H1 (cell line): ENCODE measurements around the gene AGAP1. TPM values are rescaled to one million over a fixed set of nuclear protein-coding genes. Genes with fewer than 3 reads are reported as not detected.

ENCODE experiments used
- CTCF ChIA-PET: fragments of 300-600 bp; sonication (Branson Sonifier 250); formaldehyde crosslinking; loops from one replicate; lab custom pipeline; 2021; ENCODE audit not compliant: partially characterized antibody; lab: Charles Lee
- POLR2A ChIA-PET: fragments of 300-600 bp; sonication (Branson Sonifier 250); formaldehyde crosslinking; loops from one replicate; lab custom pipeline; 2021; ENCODE audit warnings: inconsistent platforms; ENCODE audit not compliant: partially characterized antibody; lab: Charles Lee
- DNase-seq, 2 experiments: peaks; one replicate each; pipeline versions ENCODE4 v3.0.0 to v3.0.0-alpha.2; 2010 to 2022; ENCODE audit warnings: low spot score in 2 of 2, low read depth in 1 of 2, mixed read lengths in 1 of 2
- FAIRE-seq: peaks from 2 replicates; lab custom pipeline; 2011; peaks lifted over from hg19 to GRCh38; lab: Jason Lieb, UNC
- H2AFZ ChIP-seq: 2 replicates; pipeline ENCODE4 v1.8.1; 2012; ENCODE audit warnings: low read length, inconsistent platforms
- H2AK5ac ChIP-seq: 2 replicates; pipeline ENCODE4 v1.6.1; 2013; ENCODE audit warnings: low read depth, low read length
- H2BK120ac ChIP-seq: replicated peaks from 2 replicates; pipeline ENCODE3; 2013; ENCODE audit warnings: low read depth, low read length, inconsistent platforms
- H2BK12ac ChIP-seq: 2 replicates; pipeline ENCODE4 v1.6.1; 2013; ENCODE audit warnings: low read depth, low read length
- H2BK15ac ChIP-seq: 2 replicates; pipeline ENCODE4 v1.6.1; 2013; ENCODE audit warnings: low read length
- H2BK20ac ChIP-seq: 2 replicates; pipeline ENCODE4 v1.6.1; 2013; ENCODE audit warnings: low read length
- H2BK5ac ChIP-seq: 2 replicates; pipeline ENCODE4 v1.6.1; 2013; ENCODE audit warnings: low read depth, low read length
- H3K14ac ChIP-seq: 2 replicates; pipeline ENCODE4 v1.6.1; 2013; ENCODE audit warnings: inconsistent platforms; ENCODE audit not compliant: insufficient read length
- H3K18ac ChIP-seq: 2 replicates; pipeline ENCODE4 v1.6.1; 2013; ENCODE audit warnings: low read length; ENCODE audit errors: extremely low read depth
- H3K23ac ChIP-seq: 2 replicates; pipeline ENCODE4 v1.6.1; 2013; ENCODE audit warnings: inconsistent platforms; ENCODE audit not compliant: insufficient read length
- H3K23me2 ChIP-seq: 2 replicates; pipeline ENCODE4 v1.6.1; 2013; ENCODE audit warnings: low read depth, low read length
- H3K27ac ChIP-seq: 2 replicates; pipeline ENCODE4 v1.6.1; 2011; ENCODE audit warnings: low read depth, low read length, inconsistent platforms
- H3K27me3 ChIP-seq, 4 experiments: replicated peaks in 1 of 4; 1 replicate in 1 of 4; 2 replicates in 3 of 4; pipeline versions ENCODE4 v1.6.1 to v1.8.1; 2011 to 2013; ENCODE audit warnings: low read length in 3 of 4, mild to moderate bottlenecking in 3 of 4, inconsistent platforms in 2 of 4, mixed read lengths in 2 of 4, moderate library complexity in 1 of 4; ENCODE audit not compliant: control insufficient read depth in 3 of 4, insufficient read depth in 3 of 4; ENCODE audit errors: extremely low read depth in 1 of 4
- H3K36me3 ChIP-seq, 4 experiments: 2 replicates each; pipeline versions ENCODE4 v1.6.1 to v1.8.1; 2011 to 2013; ENCODE audit warnings: mild to moderate bottlenecking in 4 of 4, low read length in 3 of 4, moderate library complexity in 2 of 4, control low read depth in 1 of 4, inconsistent platforms in 1 of 4; ENCODE audit not compliant: insufficient read depth in 4 of 4, control insufficient read depth in 2 of 4
- H3K4ac ChIP-seq: replicated peaks from 2 replicates; pipeline ENCODE3; 2013; ENCODE audit warnings: low read length, low read depth, mixed read lengths, inconsistent platforms; ENCODE audit not compliant: insufficient read length
- H3K4me1 ChIP-seq, 4 experiments: replicated peaks in 1 of 4; 1 replicate in 1 of 4; 2 replicates in 3 of 4; pipeline versions ENCODE4 v1.6.1 to v1.8.1; 2011 to 2013; ENCODE audit warnings: low read length in 3 of 4, inconsistent platforms in 2 of 4, mixed read lengths in 1 of 4; ENCODE audit not compliant: insufficient read depth in 4 of 4, control insufficient read depth in 3 of 4
- H3K4me2 ChIP-seq, 2 experiments: 2 replicates each; pipeline versions ENCODE4 v1.6.1 to v1.8.1; 2011 to 2013; ENCODE audit warnings: low read depth in 2 of 2, low read length in 2 of 2, control low read depth in 1 of 2, inconsistent platforms in 1 of 2, mild to moderate bottlenecking in 1 of 2; ENCODE audit not compliant: insufficient read depth in 1 of 2
- H3K4me3 ChIP-seq, 4 experiments: fragments of 200-600, 300-600 bp in 1 of 4; sonication (generic), shearing (Covaris generic), sonication (Bioruptor Twin) in 1 of 4; 2 replicates each; pipeline versions ENCODE4 v1.5.1 to v1.8.1; 2011 to 2016; ENCODE audit warnings: low read length in 4 of 4, low read depth in 3 of 4, control low read depth in 2 of 4, inconsistent platforms in 2 of 4, mild to moderate bottlenecking in 2 of 4, mixed read lengths in 1 of 4, moderate library complexity in 1 of 4; ENCODE audit not compliant: insufficient read depth in 2 of 4; ENCODE audit errors: extremely low read depth in 1 of 4
- H3K56ac ChIP-seq: replicated peaks from 2 replicates; pipeline ENCODE3; 2013; ENCODE audit warnings: low read depth, mild to moderate bottlenecking, mixed read lengths, low read length, inconsistent platforms; ENCODE audit not compliant: insufficient read length
- H3K79me1 ChIP-seq: 2 replicates; pipeline ENCODE4 v1.6.1; 2013; ENCODE audit warnings: low read depth, low read length, control low read depth
- H3K79me2 ChIP-seq, 2 experiments: 2 replicates each; pipeline versions ENCODE4 v1.6.1 to v1.8.1; 2012 to 2013; ENCODE audit warnings: low read length in 2 of 2, mild to moderate bottlenecking in 2 of 2, inconsistent platforms in 1 of 2; ENCODE audit not compliant: insufficient read depth in 2 of 2, control insufficient read depth in 1 of 2
- H3K9ac ChIP-seq, 4 experiments: replicated peaks in 1 of 4; 1 replicate in 1 of 4; 2 replicates in 3 of 4; pipeline versions ENCODE4 v1.6.1 to v1.8.1; 2011 to 2013; ENCODE audit warnings: low read depth in 3 of 4, low read length in 3 of 4, control low read depth in 2 of 4, mild to moderate bottlenecking in 2 of 4, moderate library complexity in 2 of 4, inconsistent platforms in 1 of 4; ENCODE audit errors: extremely low read depth in 1 of 4
- H3K9me3 ChIP-seq, 2 experiments: 2 replicates each; pipeline versions ENCODE4 v1.6.1 to v1.8.1; 2012 to 2013; ENCODE audit warnings: mild to moderate bottlenecking in 2 of 2, moderate library complexity in 2 of 2, control low read depth in 1 of 2, inconsistent platforms in 1 of 2, low read depth in 1 of 2, low read length in 1 of 2, mixed read lengths in 1 of 2; ENCODE audit not compliant: insufficient read depth in 2 of 2
- H4K20me1 ChIP-seq, 2 experiments: replicated peaks in 1 of 2; 2 replicates each; pipeline versions ENCODE3 to v1.8.1; 2011 to 2013; ENCODE audit warnings: inconsistent platforms in 2 of 2, low read length in 2 of 2, mild to moderate bottlenecking in 1 of 2; ENCODE audit not compliant: insufficient read depth in 2 of 2, control insufficient read depth in 1 of 2
- H4K5ac ChIP-seq: 2 replicates; pipeline ENCODE4 v1.6.1; 2013; ENCODE audit warnings: low read length, low read depth, mixed read lengths, inconsistent platforms; ENCODE audit not compliant: insufficient read length
- H4K8ac ChIP-seq: 2 replicates; pipeline ENCODE4 v1.8.0; 2013; ENCODE audit warnings: mild to moderate bottlenecking, moderate library complexity, low read length, inconsistent platforms; ENCODE audit not compliant: insufficient read depth; ENCODE audit errors: extremely low read depth
- H4K91ac ChIP-seq: replicated peaks from 2 replicates; pipeline ENCODE3; 2013; ENCODE audit warnings: low read length, mixed read lengths, inconsistent platforms; ENCODE audit not compliant: insufficient read length
- ASH2L ChIP-seq: fragments of 200-600, 300-600 bp; sonication (generic); IDR thresholded peaks from one replicate; pipeline ENCODE4 v1.7.1; 2017; ENCODE audit warnings: low read length
- ATF2 ChIP-seq: IDR thresholded peaks from 2 replicates; pipeline ENCODE4 v1.6.1; 2012; ENCODE audit warnings: low read length, inconsistent platforms
- CEBPB ChIP-seq: IDR thresholded peaks from 2 replicates; pipeline ENCODE4 v1.6.1; 2012; ENCODE audit warnings: low read depth, low read length
- CHD1 ChIP-seq: IDR thresholded peaks from 2 replicates; pipeline ENCODE4 v1.6.1; 2012; ENCODE audit warnings: low read depth, low read length, improper control_type of control experiment
- EP300 ChIP-seq, 2 experiments: IDR thresholded peaks; 1 replicate in 1 of 2; 2 replicates in 1 of 2; pipeline ENCODE4 v1.6.1; 2011 to 2012; ENCODE audit warnings: low read depth in 2 of 2, low read length in 2 of 2, mild to moderate bottlenecking in 2 of 2, borderline replicate concordance in 1 of 2, inconsistent platforms in 1 of 2, moderate library complexity in 1 of 2
- JUND ChIP-seq: IDR thresholded peaks from 2 replicates; pipeline ENCODE4 v1.6.1; 2011; ENCODE audit warnings: mild to moderate bottlenecking, improper control_type of control experiment, low read length
- RXRA ChIP-seq: IDR thresholded peaks from 2 replicates; pipeline ENCODE4 v1.6.1; 2011; ENCODE audit warnings: low read depth, mild to moderate bottlenecking, low read length, moderate library complexity; ENCODE audit not compliant: insufficient read depth
- SRF ChIP-seq: IDR thresholded peaks from 2 replicates; pipeline ENCODE4 v1.6.1; 2011; ENCODE audit warnings: mild to moderate bottlenecking, low read depth, low read length, moderate library complexity
- WGBS, 2 experiments: shearing (Covaris generic) in 1 of 2; methylation state at CpG; one replicate each; pipeline versions ENCODE4 v1.1.6 to v1.1.7; 2013 to 2015; ENCODE audit warnings: low lambda C conversion rate in 2 of 2, mixed read lengths in 2 of 2, inconsistent platforms in 1 of 2, low coverage in 1 of 2, missing lambda C conversion rate in 1 of 2; ENCODE audit not compliant: insufficient replicate concordance in 2 of 2, insufficient coverage in 1 of 2, insufficient read length in 1 of 2; ENCODE audit errors: extremely low coverage in 1 of 2, missing lambda C conversion rate in 1 of 2; 5-methylcytosine and 5-hydroxymethylcytosine counted together
- polyA plus RNA-seq, 7 experiments: library from polyadenylated mRNA; depleted of rRNA in 3 of 7; stranded (reverse) in 5 of 7; unstranded in 2 of 7; fragments of >200 nt in 5 of 7; fragments of 200-250 nt in 2 of 7; gene quantifications; 1 replicate in 5 of 7; 2 replicates in 1 of 7; 4 replicates in 1 of 7; pipeline versions ENCODE4 v1.2.1 to v1.2.3, GENCODE V29; 2011 to 2013; ENCODE audit warnings: missing spikeins in 2 of 7, mixed read lengths in 2 of 7
- total RNA-seq: library from RNA; stranded (reverse); fragmentation: NEBNext Ultra II Directional; extraction: Animal tissue kit (Norgen Biotek cat#: 25700); gene quantifications from 2 replicates; pipeline ENCODE4 v1.2.1, GENCODE V29; 2021

The AGAP1 gene
- total and polyA plus RNA-seq, 2 of the 8 experiments (the other 6 are each of a cell fraction or from before 2014, with no cell fraction given): 18.1 to 39.4 TPM

- no peak for DNase-seq
- H2BK12ac ChIP-seq: no peak overlapping the region
- H4K91ac ChIP-seq: no peak overlapping the region
- peaks cover 16% of the 10 kb centered on the region for H3K79me1 ChIP-seq
- peaks cover 0 to 9% (median 0%) of the 10 kb centered on the region in 4 experiments; a peak in 2 of 7 replicates for H3K4me1 ChIP-seq
- no peaks in the 10 kb centered on the region for H3K23me2 ChIP-seq
- no peaks in the 10 kb centered on the region for H3K36me3 ChIP-seq
- WGBS, 2 experiments: 76% methylated on average over 10 of the region's 10 CpGs; no CpG with 5 or more reads in 1 of the 2 experiments
- H4K8ac ChIP-seq: no peak overlapping the region
- H3K4me3 ChIP-seq: no peak overlapping the region
- no peak overlapping the region for H2BK5ac ChIP-seq
- TF ChIP-seq ATF2: no peak
- no peak for TF ChIP-seq RXRA
- no peak for TF ChIP-seq EP300 (IDR thresholded peaks at IDR 0.05; ENCODE audit: borderline replicate concordance in 1 of 2, low read depth in 2 of 2, low read length in 2 of 2)
- 0 out of 2 replicates have a peak, but pooled peaks have one; percentile 12 for TF ChIP-seq CEBPB
- no peak for TF ChIP-seq SRF
- no peak for TF ChIP-seq CHD1
- no peak for TF ChIP-seq JUND
- TF ChIP-seq ASH2L: no peak
- TF ChIP-seq, all 59 proteins: peak for 1
- ChIA-PET POLR2A (no interaction called here), CTCF (interaction anchor here (1.2 to 5.2 kb wide), 4 partner anchors 11 to 47 kb away, joined by 3 to 22 read pairs (median 4); no protein-coding TSS in a partner anchor)
- Histone ChIP-seq H3K18ac (no peak overlapping the region), H3K9ac (no peak overlapping the region), H3K14ac (no peak overlapping the region), H3K4ac (no peak overlapping the region), H3K27ac (no peak overlapping the region), H3K4me2 (no peak overlapping the region), H2BK20ac (no peak overlapping the region), H2BK15ac (no peak overlapping the region), H2AK5ac (no peak overlapping the region), H2BK120ac (no peak overlapping the region), H3K27me3 (no peaks in the 10 kb centered on the region), H3K23ac (no peak overlapping the region), H2AFZ (no peak overlapping the region), H3K9me3 (peaks cover 0 to 2% of the 10 kb centered on the region in 2 experiments; a peak in 1 of 4 replicates), H4K5ac (no peak overlapping the region), H4K20me1 (peaks cover 4 to 7% of the 10 kb centered on the region in 2 experiments), H3K79me2 (peaks cover 3 to 64% of the 10 kb centered on the region in 2 experiments), H3K56ac (no peak overlapping the region)
- FAIRE-seq: no peak
Observed at GRCh38 chr2:235606004-235606715, 112.3 kb downstream of the AGAP1 start.
